Superior temporal gyrus (tissue), 1 donor: Measurements from ENCODE around the gene GRIK5.
"Not testable (repeated sequence)": the region's sequence is repeated elsewhere in the genome, so short reads cannot be mapped to it uniquely, and the experiment has no call there.

ENCODE experiments used
- DNase-seq: peaks from one replicate; pipeline ENCODE4 v3.0.0-alpha.2; 2016; ENCODE audit errors: extremely low spot score

GRIK5 gene

GRCh38 chr19:42051166-42052115 is 18.6 kb downstream of the GRIK5 start:
- no peak for DNase-seq

GRCh38 chr19:42048992-42049391 is 21.0 kb downstream of the GRIK5 start:
- DNase-seq: no peak

GRCh38 chr19:42045575-42045974 is 24.4 kb downstream of the GRIK5 start:
- no peak for DNase-seq

GRCh38 chr19:42042455-42043170 is 27.4 kb downstream of the GRIK5 start:
- peak; percentile 67 for DNase-seq

GRCh38 chr19:42040491-42040890 is 29.5 kb downstream of the GRIK5 start:
- not testable (repeated sequence) for DNase-seq

- DNase-seq: no peak
Measured at GRCh38 chr19:42040031-42040430, 30.0 kb downstream of the GRIK5 start.

GRCh38 chr19:42038666-42039065 is 31.3 kb downstream of the GRIK5 start:
- no peak for DNase-seq

- no peak for DNase-seq
Measured at GRCh38 chr19:42037649-42038048, 32.4 kb downstream of the GRIK5 start.

- DNase-seq: peak; percentile 70
Measured at GRCh38 chr19:42034640-42035391, 35.2 kb downstream of the GRIK5 start.

GRCh38 chr19:42033413-42033812 is 36.6 kb downstream of the GRIK5 start:
- no peak for DNase-seq

GRCh38 chr19:42032431-42032830 is 37.6 kb downstream of the GRIK5 start:
- DNase-seq: no peak

GRCh38 chr19:42030645-42031440 is 39.2 kb downstream of the GRIK5 start:
- DNase-seq: no peak

GRCh38 chr19:42028304-42029216 is 41.4 kb downstream of the GRIK5 start:
- no peak for DNase-seq

- DNase-seq: no peak
Measured at GRCh38 chr19:42024622-42025111, 45.3 kb downstream of the GRIK5 start.

GRCh38 chr19:42023943-42024260 is 46.1 kb downstream of the GRIK5 start:
- DNase-seq: no peak

GRCh38 chr19:42023121-42023942 is 46.7 kb downstream of the GRIK5 start:
- DNase-seq: no peak

- DNase-seq: no peak
Measured at GRCh38 chr19:42022616-42023015, 47.4 kb downstream of the GRIK5 start.

- DNase-seq: no peak
Measured at GRCh38 chr19:42021185-42021584, 48.8 kb downstream of the GRIK5 start.

- DNase-seq: no peak
Measured at GRCh38 chr19:42018503-42019193, 51.4 kb downstream of the GRIK5 start.
